Measurements from ENCODE around the gene CELSR1. TPM values are rescaled to one million over a fixed set of nuclear protein-coding genes. Genes with fewer than 3 reads are reported as not detected.

CELSR1 gene
- polyA plus RNA-seq, 1 experiment: 0.14 TPM

GRCh38 chr22:46428602-46429324 is 108.7 kb downstream of the CELSR1 start:
- TF ChIP-seq CTCF (IDR thresholded peaks at IDR 0.05; ENCODE audit: low read depth, low read length): no peak
- CTCF ChIA-PET: no interaction called here
- no peak for DNase-seq (ENCODE audit: low read depth, low spot score)
- H3K9me3 ChIP-seq (ENCODE audit: control insufficient read depth, insufficient read depth, low read length): peaks cover 5% of the 10 kb centered on the region
- POLR2A ChIA-PET: no interaction called here
- H3K27ac ChIP-seq (ENCODE audit: low read depth, low read length): no peak overlapping the region
- peaks cover 23% of the 10 kb centered on the region for H3K27me3 ChIP-seq (ENCODE audit: control insufficient read depth, insufficient read depth, low read length)
- no peak overlapping the region for H3K4me3 ChIP-seq (ENCODE audit: low read depth, low read length)

- H3K27ac ChIP-seq (ENCODE audit: low read depth, low read length): no peak overlapping the region
- DNase-seq (ENCODE audit: low read depth, low spot score): no peak
- peaks cover 23% of the 10 kb centered on the region for H3K27me3 ChIP-seq (ENCODE audit: control insufficient read depth, insufficient read depth, low read length)
- CTCF ChIA-PET: no interaction called here
- no peak for TF ChIP-seq CTCF (IDR thresholded peaks at IDR 0.05; ENCODE audit: low read depth, low read length)
- POLR2A ChIA-PET: no interaction called here
- peaks cover 5% of the 10 kb centered on the region for H3K9me3 ChIP-seq (ENCODE audit: control insufficient read depth, insufficient read depth, low read length)
- H3K4me3 ChIP-seq (ENCODE audit: low read depth, low read length): no peak overlapping the region
Observed at GRCh38 chr22:46428171-46428570, 109.2 kb downstream of the CELSR1 start.

GRCh38 chr22:46425016-46425415 is 112.4 kb downstream of the CELSR1 start:
- POLR2A ChIA-PET: no interaction called here
- peaks cover 20% of the 10 kb centered on the region for H3K27me3 ChIP-seq (ENCODE audit: control insufficient read depth, insufficient read depth, low read length)
- H3K4me3 ChIP-seq (ENCODE audit: low read depth, low read length): no peak overlapping the region
- peak overlapping the region; percentile 1 for H3K27ac ChIP-seq (ENCODE audit: low read depth, low read length)
- TF ChIP-seq CTCF (IDR thresholded peaks at IDR 0.05; ENCODE audit: low read depth, low read length): no peak
- no peak for DNase-seq (ENCODE audit: low read depth, low spot score)
- H3K9me3 ChIP-seq (ENCODE audit: control insufficient read depth, insufficient read depth, low read length): peaks cover 5% of the 10 kb centered on the region
- CTCF ChIA-PET: no interaction called here

- Histone ChIP-seq H3K9me3 (ENCODE audit: control insufficient read depth, insufficient read depth, low read length) (peaks cover 5% of the 10 kb centered on the region), H3K4me3 (ENCODE audit: low read depth, low read length) (no peak overlapping the region), H3K27me3 (ENCODE audit: control insufficient read depth, insufficient read depth, low read length) (peaks cover 15% of the 10 kb centered on the region), H3K27ac (ENCODE audit: low read depth, low read length) (no peak overlapping the region)
- POLR2A ChIA-PET: no interaction called here
- no peak for DNase-seq (ENCODE audit: low read depth, low spot score)
- no peak for TF ChIP-seq CTCF (IDR thresholded peaks at IDR 0.05; ENCODE audit: low read depth, low read length)
- CTCF ChIA-PET: no interaction called here
Observed at GRCh38 chr22:46424496-46424895, 112.9 kb downstream of the CELSR1 start.

- Histone ChIP-seq H3K4me3 (ENCODE audit: low read depth, low read length) (no peak overlapping the region), H3K9me3 (ENCODE audit: control insufficient read depth, insufficient read depth, low read length) (peaks cover 9% of the 10 kb centered on the region), H3K27ac (ENCODE audit: low read depth, low read length) (no peak overlapping the region), H3K27me3 (ENCODE audit: control insufficient read depth, insufficient read depth, low read length) (peaks cover 9% of the 10 kb centered on the region)
- TF ChIP-seq CTCF (IDR thresholded peaks at IDR 0.05; ENCODE audit: low read depth, low read length): no peak
- POLR2A ChIA-PET: no interaction called here
- no peak for DNase-seq (ENCODE audit: low read depth, low spot score)
- CTCF ChIA-PET: no interaction called here
Observed at GRCh38 chr22:46422896-46423295, 114.5 kb downstream of the CELSR1 start.

Measured in AG04450 (cell line).